ENCODE results near the gene PALD1.
A peak's percentile ranks its signal among the peaks of the same experiment; 100 is the strongest.

Gene PALD1

GRCh38 chr10:70571236-70571635 is 92.7 kb downstream of the PALD1 start:
- H3K4me3 ChIP-seq (ENCODE audit: low read depth, low read length), result no peak overlapping the region
- TF ChIP-seq CTCF (IDR thresholded peaks at IDR 0.05; ENCODE audit: low read depth, low read length), result no peak
- no peak for DNase-seq (ENCODE audit: low read depth, low spot score)
- in situ Hi-C loops (cut with HindIII; ENCODE audit: low sequenced_read_pairs), result no loop called here

- H3K4me3 ChIP-seq (ENCODE audit: low read depth, low read length), result no peak overlapping the region
- DNase-seq (ENCODE audit: low read depth, low spot score), result no peak
- in situ Hi-C loops (cut with HindIII; ENCODE audit: low sequenced_read_pairs), result no loop called here
- TF ChIP-seq CTCF (IDR thresholded peaks at IDR 0.05; ENCODE audit: low read depth, low read length), result no peak
Observed at GRCh38 chr10:70571636-70572439, 93.3 kb downstream of the PALD1 start.

- no peak for DNase-seq (ENCODE audit: low read depth, low spot score)
- in situ Hi-C loops (cut with HindIII; ENCODE audit: low sequenced_read_pairs), result no loop called here
- no peak overlapping the region for H3K4me3 ChIP-seq (ENCODE audit: low read depth, low read length)
- TF ChIP-seq CTCF (IDR thresholded peaks at IDR 0.05; ENCODE audit: low read depth, low read length), result no peak
Observed at GRCh38 chr10:70573599-70574506, 95.3 kb downstream of the PALD1 start.

GRCh38 chr10:70575486-70575873 is 96.9 kb downstream of the PALD1 start:
- no peak for TF ChIP-seq CTCF (IDR thresholded peaks at IDR 0.05; ENCODE audit: low read depth, low read length)
- peak; percentile 66 for DNase-seq (ENCODE audit: low read depth, low spot score)
- H3K4me3 ChIP-seq (ENCODE audit: low read depth, low read length), result no peak overlapping the region

GRCh38 chr10:70575874-70576802 is 97.6 kb downstream of the PALD1 start:
- H3K4me3 ChIP-seq (ENCODE audit: low read depth, low read length), result no peak overlapping the region
- peak; percentile 83 for DNase-seq (ENCODE audit: low read depth, low spot score)
- no peak for TF ChIP-seq CTCF (IDR thresholded peaks at IDR 0.05; ENCODE audit: low read depth, low read length)
- in situ Hi-C loops (cut with HindIII; ENCODE audit: low sequenced_read_pairs), result no loop called here

More at GRCh38 chr10:70575486-70575873, 96.9 kb downstream of the PALD1 start:
- in situ Hi-C loops (cut with HindIII; ENCODE audit: low sequenced_read_pairs), result no loop called here
